Glutamatergic neuron (in vitro differentiated cells): ENCODE results near the gene WDR7. TPM values are rescaled to one million over a fixed set of nuclear protein-coding genes. Genes with fewer than 3 reads are reported as not detected.

Experiments
- DNase-seq: peaks from one replicate; pipeline ENCODE4 v3.0.0; 2022
- H3K27ac Mint-ChIP-seq: one replicate; pipeline ENCODE4 v1.8.0; 2020; ENCODE audit warnings: mild to moderate bottlenecking, mixed read lengths, inconsistent platforms; ENCODE audit not compliant: unreplicated experiment
- H3K27me3 Mint-ChIP-seq: one replicate; pipeline ENCODE4 v1.8.0; 2020; ENCODE audit warnings: mild to moderate bottlenecking, moderate library complexity, mixed read lengths, inconsistent platforms; ENCODE audit not compliant: unreplicated experiment
- H3K36me3 Mint-ChIP-seq: one replicate; pipeline ENCODE4 v1.8.0; 2020; ENCODE audit warnings: mild to moderate bottlenecking, mixed read lengths, inconsistent platforms; ENCODE audit not compliant: unreplicated experiment
- H3K4me1 Mint-ChIP-seq: one replicate; pipeline ENCODE4 v1.8.0; 2020; ENCODE audit warnings: mild to moderate bottlenecking, low read depth, mixed read lengths, inconsistent platforms; ENCODE audit not compliant: unreplicated experiment
- H3K4me3 Mint-ChIP-seq: one replicate; pipeline ENCODE4 v1.8.0; 2020; ENCODE audit warnings: mild to moderate bottlenecking, mixed read lengths, inconsistent platforms; ENCODE audit not compliant: unreplicated experiment
- H3K9me3 Mint-ChIP-seq: one replicate; pipeline ENCODE4 v1.8.0; 2020; ENCODE audit warnings: mild to moderate bottlenecking, moderate library complexity, mixed read lengths, inconsistent platforms; ENCODE audit not compliant: unreplicated experiment
- total RNA-seq: library from RNA; stranded (reverse); fragmentation: NEBNext Ultra II Directional; extraction: Animal tissue kit (Norgen Biotek cat#: 25700); gene quantifications from one replicate; pipeline ENCODE4 v1.2.1, GENCODE V29; 2021; ENCODE audit not compliant: unreplicated experiment
- TF ChIP-seq, protein P1 (sequence below): fragments of 200-600 bp; sonication (generic); IDR thresholded peaks from one replicate; pipeline ENCODE4 v1.5.0; 2021; ENCODE audit not compliant: partially characterized antibody, unreplicated experiment

Gene WDR7
- total RNA-seq, 1 donor from 2014 or later, result 41.8 TPM

DNA sequence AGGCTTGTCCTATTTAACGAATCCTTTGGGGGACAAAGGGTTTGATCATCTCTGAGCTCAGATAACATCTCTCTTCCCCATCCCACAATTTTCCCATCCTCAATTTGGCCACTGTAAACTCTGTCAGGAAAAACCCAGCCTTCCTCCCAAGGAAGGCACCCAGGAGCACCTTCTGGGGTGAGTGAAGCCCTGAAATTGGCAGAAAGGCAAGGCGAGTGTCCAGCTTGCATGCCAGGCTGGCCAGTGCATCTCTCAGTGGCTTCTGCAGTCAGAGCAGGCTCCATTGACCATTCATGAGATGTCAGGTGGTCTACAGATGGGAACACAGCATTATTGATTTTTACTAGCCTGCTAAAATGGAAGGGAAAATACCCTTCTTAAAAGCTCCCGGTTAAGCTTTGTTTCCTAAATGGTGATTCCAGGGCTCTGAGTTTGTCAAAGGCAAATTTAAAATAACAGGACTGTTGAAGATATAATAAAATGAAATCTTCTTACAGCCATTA lies 412.5 kb downstream of the WDR7 start:
- Mint-ChIP-seq H3K27ac (peak overlapping the region; percentile 98), H3K36me3 (no peaks in the 10 kb centered on the region), H3K9me3 (peaks cover 4% of the 10 kb centered on the region), H3K4me3 (peak overlapping the region; percentile 68), H3K4me1 (peaks cover 29% of the 10 kb centered on the region), H3K27me3 (peaks cover 4% of the 10 kb centered on the region)
- no peak for DNase-seq
- TF ChIP-seq, protein P1, sequence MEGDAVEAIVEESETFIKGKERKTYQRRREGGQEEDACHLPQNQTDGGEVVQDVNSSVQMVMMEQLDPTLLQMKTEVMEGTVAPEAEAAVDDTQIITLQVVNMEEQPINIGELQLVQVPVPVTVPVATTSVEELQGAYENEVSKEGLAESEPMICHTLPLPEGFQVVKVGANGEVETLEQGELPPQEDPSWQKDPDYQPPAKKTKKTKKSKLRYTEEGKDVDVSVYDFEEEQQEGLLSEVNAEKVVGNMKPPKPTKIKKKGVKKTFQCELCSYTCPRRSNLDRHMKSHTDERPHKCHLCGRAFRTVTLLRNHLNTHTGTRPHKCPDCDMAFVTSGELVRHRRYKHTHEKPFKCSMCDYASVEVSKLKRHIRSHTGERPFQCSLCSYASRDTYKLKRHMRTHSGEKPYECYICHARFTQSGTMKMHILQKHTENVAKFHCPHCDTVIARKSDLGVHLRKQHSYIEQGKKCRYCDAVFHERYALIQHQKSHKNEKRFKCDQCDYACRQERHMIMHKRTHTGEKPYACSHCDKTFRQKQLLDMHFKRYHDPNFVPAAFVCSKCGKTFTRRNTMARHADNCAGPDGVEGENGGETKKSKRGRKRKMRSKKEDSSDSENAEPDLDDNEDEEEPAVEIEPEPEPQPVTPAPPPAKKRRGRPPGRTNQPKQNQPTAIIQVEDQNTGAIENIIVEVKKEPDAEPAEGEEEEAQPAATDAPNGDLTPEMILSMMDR, result no peak

DNA sequence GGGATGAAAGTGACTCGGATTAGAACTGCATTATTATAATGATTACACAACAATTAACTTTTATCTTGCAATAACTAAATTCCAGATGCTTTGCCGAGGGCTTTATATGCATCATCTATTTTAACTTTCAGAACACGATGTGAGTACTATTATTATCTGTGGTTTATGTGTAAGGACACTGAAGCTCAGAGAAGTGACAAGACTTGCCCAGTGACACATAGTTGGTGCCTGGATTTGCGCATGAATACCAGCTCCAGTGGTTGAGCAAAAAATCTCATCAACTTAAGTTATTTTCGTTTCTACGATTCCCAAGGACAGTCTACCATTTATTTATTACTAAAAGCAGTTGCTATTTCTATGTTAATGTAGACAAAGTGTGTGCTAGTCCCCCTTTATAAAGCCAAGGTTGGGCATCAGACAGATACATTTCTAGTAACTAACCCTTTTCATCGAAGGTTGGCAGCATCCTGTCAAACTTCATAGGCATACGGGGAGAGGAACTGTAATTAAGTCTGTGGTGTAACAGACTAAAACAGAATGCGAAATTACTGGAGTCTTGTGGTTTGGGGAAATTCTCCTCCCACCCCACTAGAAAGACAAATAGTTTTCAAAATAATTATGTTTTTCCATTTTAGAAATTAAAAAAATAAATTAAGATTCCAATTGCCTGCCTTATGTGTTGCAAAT lies 422.5 kb downstream of the WDR7 start:
- H3K27me3 Mint-ChIP-seq, result peaks cover 5% of the 10 kb centered on the region
- no peaks in the 10 kb centered on the region for H3K36me3 Mint-ChIP-seq
- H3K9me3 Mint-ChIP-seq, result peaks cover 15% of the 10 kb centered on the region
- no peak overlapping the region for H3K27ac Mint-ChIP-seq
- TF ChIP-seq, protein P1, result no peak
- DNase-seq, result no peak
- H3K4me1 Mint-ChIP-seq, result peaks cover 17% of the 10 kb centered on the region
- H3K4me3 Mint-ChIP-seq, result no peak overlapping the region

GRCh38 chr18:57075716-57076400 lies 424.7 kb downstream of the WDR7 start:
- TF ChIP-seq, protein P1, result no peak
- Mint-ChIP-seq H3K9me3 (peaks cover 12% of the 10 kb centered on the region), H3K4me1 (peaks cover 18% of the 10 kb centered on the region), H3K4me3 (no peak overlapping the region), H3K27me3 (peaks cover 5% of the 10 kb centered on the region), H3K36me3 (no peaks in the 10 kb centered on the region), H3K27ac (no peak overlapping the region)
- no peak for DNase-seq

DNA sequence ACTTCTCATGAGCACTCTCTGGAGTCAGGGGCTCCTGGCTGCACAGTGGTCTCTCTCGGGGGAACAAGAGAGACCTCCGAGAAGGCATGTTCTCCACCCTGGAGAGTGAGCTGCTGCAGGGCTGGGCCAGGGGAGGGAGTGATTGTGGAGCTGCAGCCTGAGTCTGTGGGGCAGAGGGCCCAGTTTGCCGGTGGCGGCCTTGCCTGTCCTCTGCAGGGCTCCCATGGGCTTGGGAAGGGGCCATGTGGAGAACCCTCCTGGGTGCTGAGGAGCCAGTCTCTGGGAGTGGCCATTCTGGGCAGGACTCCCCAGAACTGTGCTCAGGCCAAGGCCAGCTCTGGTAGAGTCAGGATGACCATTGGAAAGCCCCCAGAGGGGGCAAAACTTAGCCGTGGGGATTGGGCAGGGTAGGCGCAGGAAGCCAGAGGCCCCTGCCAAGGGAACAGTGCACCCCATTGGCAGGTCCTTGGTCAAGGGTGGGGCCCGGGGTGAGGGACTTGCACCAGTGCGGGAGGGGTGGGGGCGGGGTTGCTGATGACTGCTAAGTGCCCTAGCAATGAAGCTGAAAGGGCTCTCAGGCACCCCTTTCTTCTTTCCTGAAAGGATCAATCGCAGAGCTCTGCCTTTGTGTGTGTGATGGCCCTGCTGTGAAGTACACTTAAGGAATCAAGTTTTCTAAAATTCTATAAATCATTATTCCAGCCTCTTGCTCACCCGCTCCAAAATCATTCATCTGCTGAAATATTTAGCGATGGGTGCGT lies 426.0 kb downstream of the WDR7 start:
- Mint-ChIP-seq H3K4me1 (peaks cover 18% of the 10 kb centered on the region), H3K36me3 (no peaks in the 10 kb centered on the region), H3K9me3 (peaks cover 7% of the 10 kb centered on the region), H3K27me3 (no peaks in the 10 kb centered on the region), H3K4me3 (no peak overlapping the region), H3K27ac (no peak overlapping the region)
- DNase-seq, result no peak
- TF ChIP-seq, protein P1, result no peak
